ENCODE measurements around the gene PSG4.
"Not testable (repeated sequence)": the region's sequence is repeated elsewhere in the genome, so short reads cannot be mapped to it uniquely, and the experiment has no call there.

Gene PSG4

DNA sequence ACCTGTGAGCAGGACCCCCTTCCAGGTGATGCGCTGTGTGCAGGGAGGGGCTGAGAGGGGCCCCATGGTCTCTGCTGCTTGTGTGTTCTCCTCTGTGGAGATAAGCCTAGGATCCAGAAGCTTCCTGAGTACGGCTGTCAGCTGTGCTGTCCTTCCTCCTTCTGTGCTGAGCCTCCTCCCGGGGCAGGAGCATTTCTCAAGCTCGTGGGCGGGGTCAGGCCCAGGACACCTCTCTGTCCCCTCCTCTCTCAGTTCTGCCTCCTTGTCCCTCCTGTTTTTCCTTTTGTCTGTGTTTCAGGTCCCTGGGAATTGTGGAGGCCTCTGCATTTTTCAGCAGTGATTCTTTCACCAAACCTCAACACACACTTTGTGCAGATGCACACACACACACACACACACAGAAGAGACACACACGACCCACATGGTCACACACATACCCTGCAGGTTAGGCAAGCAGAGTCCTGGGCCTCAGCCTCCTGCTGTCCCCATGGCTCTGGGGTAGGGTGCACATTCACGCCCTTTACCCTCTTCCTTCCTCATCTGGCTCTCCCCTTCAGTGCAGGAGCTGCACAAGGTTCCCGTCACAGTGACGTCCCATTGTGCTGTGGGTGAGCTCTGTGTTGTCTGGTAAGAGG is at the start of gene PSG4:
Gene PSG4, minus strand, starts transcription at position 168 of the 635 bp plus-strand sequence. Its CDS starts 102 bp downstream, at position 66.
- peaks cover 10% of the 10 kb centered on the region for H3K27me3 Mint-ChIP-seq
- H3K4me1 Mint-ChIP-seq (ENCODE audit: low read depth); intact Hi-C loops (cut with micrococcal nuclease); H3K9me3 Mint-ChIP-seq; H3K4me3 Mint-ChIP-seq; H3K36me3 Mint-ChIP-seq (ENCODE audit: low read depth); H3K27ac Mint-ChIP-seq: not testable (repeated sequence)

DNA sequence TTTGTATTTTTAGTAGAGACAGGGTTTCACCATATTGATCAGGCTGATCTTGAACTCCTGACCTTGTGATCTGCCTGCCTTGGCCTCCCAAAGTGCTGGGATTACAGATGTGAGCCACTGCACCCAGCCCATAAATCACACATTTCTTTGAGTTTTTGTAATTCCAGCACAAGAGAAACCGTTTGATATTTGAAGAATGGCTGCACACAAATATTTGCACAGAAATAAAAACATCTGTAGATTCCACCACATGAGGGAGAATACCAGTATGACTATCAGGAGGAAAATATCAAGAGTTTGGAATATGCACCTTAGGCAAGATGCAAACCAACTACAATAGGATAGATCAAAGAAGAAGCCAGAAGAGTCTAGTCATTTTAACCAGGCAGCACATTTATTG is 46.0 kb upstream of the PSG4 start:
- H3K9me3 Mint-ChIP-seq, result peaks cover 25% of the 10 kb centered on the region
- H3K4me3 Mint-ChIP-seq; H3K27me3 Mint-ChIP-seq; H3K27ac Mint-ChIP-seq; H3K4me1 Mint-ChIP-seq (ENCODE audit: low read depth); H3K36me3 Mint-ChIP-seq (ENCODE audit: low read depth); intact Hi-C loops (cut with micrococcal nuclease): not testable (repeated sequence)

DNA sequence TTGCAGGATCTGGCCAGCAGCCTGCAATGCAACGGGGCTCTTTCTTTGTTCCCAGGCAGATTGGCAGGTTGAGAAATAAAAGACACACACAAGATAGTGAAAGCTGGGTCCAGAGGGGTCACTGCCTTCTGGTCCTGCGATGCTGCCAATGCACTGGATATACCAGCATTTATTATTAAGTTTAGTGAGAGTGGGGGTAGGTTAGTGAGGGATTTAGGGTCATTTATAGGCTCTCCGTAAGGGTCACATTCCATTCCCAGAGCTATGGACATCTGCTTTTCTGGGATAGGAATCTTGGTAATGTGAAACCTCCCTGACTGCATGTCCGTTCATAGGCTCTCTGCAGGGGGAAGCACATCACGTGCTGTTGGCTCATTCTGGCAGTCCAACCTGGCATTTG is 44.9 kb upstream of the PSG4 start:
- H3K36me3 Mint-ChIP-seq (ENCODE audit: low read depth); H3K4me1 Mint-ChIP-seq (ENCODE audit: low read depth); intact Hi-C loops (cut with micrococcal nuclease); H3K27ac Mint-ChIP-seq; H3K27me3 Mint-ChIP-seq; H3K4me3 Mint-ChIP-seq: not testable (repeated sequence)
- peaks cover 26% of the 10 kb centered on the region for H3K9me3 Mint-ChIP-seq

GRCh38 chr19:43248635-43249002 is 43.2 kb upstream of the PSG4 start:
- H3K27me3 Mint-ChIP-seq; H3K4me3 Mint-ChIP-seq; H3K36me3 Mint-ChIP-seq (ENCODE audit: low read depth); intact Hi-C loops (cut with micrococcal nuclease); H3K4me1 Mint-ChIP-seq (ENCODE audit: low read depth); H3K27ac Mint-ChIP-seq: not testable (repeated sequence)
- H3K9me3 Mint-ChIP-seq, result peaks cover 26% of the 10 kb centered on the region

GRCh38 chr19:43247243-43247880 is 41.9 kb upstream of the PSG4 start:
- H3K27ac Mint-ChIP-seq; H3K4me3 Mint-ChIP-seq; H3K36me3 Mint-ChIP-seq (ENCODE audit: low read depth); H3K4me1 Mint-ChIP-seq (ENCODE audit: low read depth); H3K27me3 Mint-ChIP-seq; intact Hi-C loops (cut with micrococcal nuclease): not testable (repeated sequence)
- peaks cover 26% of the 10 kb centered on the region for H3K9me3 Mint-ChIP-seq

DNA sequence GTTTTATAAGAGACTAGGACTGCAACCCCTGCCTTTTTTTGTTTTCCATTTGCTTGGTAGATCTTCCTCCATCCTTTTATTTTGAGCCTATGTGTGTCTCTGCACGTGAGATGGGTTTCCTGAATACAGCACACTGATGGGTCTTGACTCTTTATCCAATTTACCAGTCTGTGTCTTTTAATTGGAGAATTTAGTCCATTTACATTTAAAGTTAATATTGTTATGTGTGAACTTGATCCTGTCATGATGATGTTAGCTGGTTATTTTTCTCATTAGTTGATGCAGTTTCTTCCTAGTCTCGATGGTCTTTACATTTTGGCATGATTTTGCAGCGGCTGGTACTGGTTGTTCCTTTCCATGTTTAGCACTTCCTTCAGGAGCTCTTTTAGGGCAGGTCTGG is 40.4 kb upstream of the PSG4 start:
- peaks cover 26% of the 10 kb centered on the region for H3K9me3 Mint-ChIP-seq
- H3K27ac Mint-ChIP-seq; H3K36me3 Mint-ChIP-seq (ENCODE audit: low read depth); H3K27me3 Mint-ChIP-seq; H3K4me1 Mint-ChIP-seq (ENCODE audit: low read depth); intact Hi-C loops (cut with micrococcal nuclease); H3K4me3 Mint-ChIP-seq: not testable (repeated sequence)

DNA sequence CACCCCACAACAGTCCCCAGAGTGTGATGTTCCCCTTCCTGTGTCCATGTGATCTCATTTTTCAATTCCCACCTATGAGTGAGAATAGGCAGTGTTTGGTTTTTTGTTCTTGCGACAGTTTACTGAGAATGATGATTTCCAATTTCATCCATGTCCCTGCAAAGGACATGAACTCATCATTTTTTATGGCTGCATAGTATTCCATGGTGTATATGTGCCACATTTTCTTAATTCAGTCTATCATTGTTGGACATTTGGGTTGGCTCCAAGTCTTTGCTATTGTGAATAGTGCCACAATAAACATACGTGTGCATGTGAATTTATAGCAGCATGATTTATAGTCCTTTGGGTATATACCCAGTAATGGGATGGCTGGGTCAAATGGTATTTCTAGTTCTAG is 36.8 kb upstream of the PSG4 start:
- peaks cover 37% of the 10 kb centered on the region for H3K9me3 Mint-ChIP-seq
- H3K4me3 Mint-ChIP-seq; H3K27me3 Mint-ChIP-seq; intact Hi-C loops (cut with micrococcal nuclease); H3K27ac Mint-ChIP-seq; H3K4me1 Mint-ChIP-seq (ENCODE audit: low read depth); H3K36me3 Mint-ChIP-seq (ENCODE audit: low read depth): not testable (repeated sequence)

- H3K27ac Mint-ChIP-seq; H3K27me3 Mint-ChIP-seq; intact Hi-C loops (cut with micrococcal nuclease); H3K4me1 Mint-ChIP-seq (ENCODE audit: low read depth); H3K4me3 Mint-ChIP-seq; H3K36me3 Mint-ChIP-seq (ENCODE audit: low read depth): not testable (repeated sequence)
- peaks cover 38% of the 10 kb centered on the region for H3K9me3 Mint-ChIP-seq
Observed at GRCh38 chr19:43238213-43238612, 32.8 kb upstream of the PSG4 start.

DNA sequence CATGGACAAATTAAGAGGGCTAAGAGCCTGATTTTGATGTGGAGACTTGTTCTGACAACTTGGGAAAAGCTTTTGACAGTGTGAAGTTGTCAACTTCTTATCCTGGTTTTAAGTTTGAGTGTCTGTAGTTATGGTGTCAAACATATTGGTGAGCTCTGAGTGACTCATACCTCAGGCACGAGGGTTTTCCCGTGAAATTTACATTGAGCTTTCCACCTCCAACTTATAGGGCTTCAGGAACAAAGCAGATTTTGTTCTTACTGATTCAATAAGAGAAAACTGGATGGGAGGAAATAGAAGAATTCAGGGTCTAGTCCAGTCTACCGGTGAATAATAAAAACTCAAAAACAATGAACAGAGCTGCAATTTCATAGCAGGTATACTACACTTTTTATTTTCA is 30.2 kb upstream of the PSG4 start:
- intact Hi-C loops (cut with micrococcal nuclease), result not testable (repeated sequence)

GRCh38 chr19:43229315-43229714 is 23.9 kb upstream of the PSG4 start:
- no peaks in the 10 kb centered on the region for H3K4me1 Mint-ChIP-seq (ENCODE audit: low read depth)
- no peak overlapping the region for H3K4me3 Mint-ChIP-seq
- peaks cover 91% of the 10 kb centered on the region for H3K9me3 Mint-ChIP-seq
- intact Hi-C loops (cut with micrococcal nuclease), result no loop called here
- no peaks in the 10 kb centered on the region for H3K27me3 Mint-ChIP-seq
- no peaks in the 10 kb centered on the region for H3K36me3 Mint-ChIP-seq (ENCODE audit: low read depth)
- H3K27ac Mint-ChIP-seq, result no peak overlapping the region

More for the DNA sequence above, 30.2 kb upstream of the PSG4 start:
- H3K4me1 Mint-ChIP-seq (ENCODE audit: low read depth); H3K27ac Mint-ChIP-seq; H3K27me3 Mint-ChIP-seq; H3K36me3 Mint-ChIP-seq (ENCODE audit: low read depth); H3K4me3 Mint-ChIP-seq: not testable (repeated sequence)
- H3K9me3 Mint-ChIP-seq, result peaks cover 58% of the 10 kb centered on the region

- peaks cover 92% of the 10 kb centered on the region for H3K9me3 Mint-ChIP-seq
- H3K27ac Mint-ChIP-seq; H3K36me3 Mint-ChIP-seq (ENCODE audit: low read depth); intact Hi-C loops (cut with micrococcal nuclease); H3K27me3 Mint-ChIP-seq; H3K4me1 Mint-ChIP-seq (ENCODE audit: low read depth); H3K4me3 Mint-ChIP-seq: not testable (repeated sequence)
Observed at GRCh38 chr19:43228730-43229129, 23.3 kb upstream of the PSG4 start.

DNA sequence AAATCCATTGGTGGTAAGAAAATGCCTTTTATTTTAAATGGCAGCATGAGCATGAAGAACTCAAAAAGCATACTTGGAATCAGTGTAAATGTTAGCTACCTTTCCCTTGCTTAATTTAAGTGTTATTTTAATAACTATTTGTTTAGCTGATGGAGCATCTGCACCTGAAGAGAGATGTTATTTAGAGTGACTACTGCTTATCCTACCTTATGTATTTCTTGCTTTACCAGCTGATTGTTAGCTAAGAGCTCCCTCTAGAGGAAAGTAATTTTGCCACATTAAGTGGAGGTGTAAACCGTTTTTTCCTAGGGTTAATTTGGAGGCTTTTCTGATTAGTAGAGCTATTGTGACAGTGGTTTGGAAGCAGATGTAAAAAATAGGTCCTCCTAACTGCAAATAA is 21.5 kb upstream of the PSG4 start:
- intact Hi-C loops (cut with micrococcal nuclease); H3K4me3 Mint-ChIP-seq; H3K36me3 Mint-ChIP-seq (ENCODE audit: low read depth); H3K27me3 Mint-ChIP-seq; H3K27ac Mint-ChIP-seq; H3K4me1 Mint-ChIP-seq (ENCODE audit: low read depth): not testable (repeated sequence)
- peaks cover 84% of the 10 kb centered on the region for H3K9me3 Mint-ChIP-seq

- Mint-ChIP-seq H3K27ac (no peak overlapping the region), H3K4me1 (ENCODE audit: low read depth) (no peaks in the 10 kb centered on the region), H3K9me3 (peaks cover 74% of the 10 kb centered on the region), H3K27me3 (no peaks in the 10 kb centered on the region), H3K36me3 (ENCODE audit: low read depth) (no peaks in the 10 kb centered on the region), H3K4me3 (no peak overlapping the region)
- intact Hi-C loops (cut with micrococcal nuclease), result no loop called here
Observed at GRCh38 chr19:43224855-43225253, 19.4 kb upstream of the PSG4 start.

DNA sequence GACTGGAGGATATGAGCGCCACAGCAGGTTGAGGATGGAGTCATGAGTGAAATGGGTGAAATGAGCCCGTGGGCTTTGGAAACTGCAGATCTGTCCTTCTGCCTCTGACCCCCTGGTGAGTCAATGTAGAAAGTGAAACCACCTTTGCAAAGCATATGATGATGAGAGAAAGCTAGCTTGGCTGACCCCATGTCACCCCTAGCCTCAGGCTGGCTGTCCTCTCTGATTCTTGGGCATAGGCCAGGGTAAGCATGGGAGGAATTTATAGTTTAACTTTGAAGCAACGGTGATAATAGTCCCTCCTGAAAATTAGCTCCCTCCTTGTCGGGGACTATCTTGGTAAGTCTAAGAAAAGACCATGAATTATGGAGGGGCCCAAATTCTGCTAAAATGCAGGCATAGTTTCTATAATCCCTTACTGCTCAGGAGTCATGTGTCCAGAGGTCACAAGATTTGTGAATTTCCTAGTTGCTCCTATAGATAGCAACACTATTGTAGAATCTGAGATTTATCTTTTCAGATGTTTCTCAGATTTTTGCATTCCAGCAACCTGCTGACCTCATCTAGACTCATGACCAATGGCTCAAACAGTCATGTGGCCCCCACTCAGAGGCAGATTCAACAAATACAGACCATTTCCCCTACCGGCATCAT is 18.9 kb upstream of the PSG4 start:
- not testable (repeated sequence) for H3K4me3 Mint-ChIP-seq; H3K4me1 Mint-ChIP-seq (ENCODE audit: low read depth)

GRCh38 chr19:43221891-43222290 is 16.5 kb upstream of the PSG4 start:
- H3K4me3 Mint-ChIP-seq; H3K4me1 Mint-ChIP-seq (ENCODE audit: low read depth); H3K36me3 Mint-ChIP-seq (ENCODE audit: low read depth); H3K27me3 Mint-ChIP-seq; intact Hi-C loops (cut with micrococcal nuclease); H3K27ac Mint-ChIP-seq: not testable (repeated sequence)
- H3K9me3 Mint-ChIP-seq, result peaks cover 44% of the 10 kb centered on the region

More for the DNA sequence above, 18.9 kb upstream of the PSG4 start:
- peaks cover 68% of the 10 kb centered on the region for H3K9me3 Mint-ChIP-seq
- H3K27me3 Mint-ChIP-seq; H3K27ac Mint-ChIP-seq; H3K36me3 Mint-ChIP-seq (ENCODE audit: low read depth); intact Hi-C loops (cut with micrococcal nuclease): not testable (repeated sequence)
